ENCODE results near the gene GOLT1A. TPM values are rescaled to one million over a fixed set of nuclear protein-coding genes. Genes with fewer than 3 reads are reported as not detected.

Gene GOLT1A
- total RNA-seq, 4 donors from 2014 or later = 0.91 to 1.5 TPM; not detected in 2

DNA sequence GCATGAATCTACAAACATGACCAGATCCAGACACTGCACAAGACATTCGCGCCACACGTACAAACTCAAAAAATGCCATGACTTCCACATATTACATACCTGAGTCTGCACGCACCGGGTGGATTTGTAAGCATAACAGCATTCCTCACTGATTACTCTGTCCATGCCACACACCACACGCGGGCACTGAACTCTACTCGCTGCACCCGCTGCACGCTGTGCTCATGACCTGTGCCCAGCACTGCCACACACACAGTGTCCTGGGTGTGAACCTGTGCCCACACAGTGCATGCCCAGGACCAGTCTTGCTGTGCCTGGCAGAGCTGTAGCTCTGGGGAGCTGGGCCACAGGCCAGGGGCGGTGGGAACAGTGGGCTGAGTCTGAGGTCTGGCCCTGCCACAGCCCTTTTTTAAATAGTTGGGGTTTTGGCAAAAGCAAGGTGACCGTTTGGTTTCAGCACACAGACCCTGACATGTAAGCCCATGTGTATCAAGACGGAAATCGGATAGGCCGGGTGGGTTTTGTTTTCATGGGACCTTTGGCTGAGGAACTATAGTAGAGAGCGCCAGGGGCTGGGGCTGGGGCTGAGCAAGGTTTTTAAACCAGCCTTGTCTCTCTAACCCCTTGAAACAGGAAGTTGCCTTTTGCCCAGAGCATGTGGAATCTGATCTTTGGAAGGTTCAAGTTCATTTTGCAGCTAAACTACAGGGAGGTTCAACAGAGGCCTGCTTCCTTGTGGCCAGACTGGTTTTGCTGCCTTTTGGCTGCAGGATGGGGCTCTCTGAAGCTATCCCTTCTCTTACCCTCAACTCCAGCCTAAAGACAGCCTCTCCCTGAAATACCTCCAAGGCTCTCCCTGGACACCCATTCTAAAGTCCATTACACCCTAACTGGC is 12.3 kb upstream of the GOLT1A start:
- peak in 1 of 2 donors; percentile 82 for DNase-seq (ENCODE audit: low spot score in 2 of 2)
- intact Hi-C loops (cut with DNase I; ENCODE audit: low total_unique reads) = no loop called here
- no peak overlapping the region for H3K4me3 ChIP-seq (ENCODE audit: low read depth, poor library complexity, severe bottlenecking)
- TF ChIP-seq, protein P1, sequence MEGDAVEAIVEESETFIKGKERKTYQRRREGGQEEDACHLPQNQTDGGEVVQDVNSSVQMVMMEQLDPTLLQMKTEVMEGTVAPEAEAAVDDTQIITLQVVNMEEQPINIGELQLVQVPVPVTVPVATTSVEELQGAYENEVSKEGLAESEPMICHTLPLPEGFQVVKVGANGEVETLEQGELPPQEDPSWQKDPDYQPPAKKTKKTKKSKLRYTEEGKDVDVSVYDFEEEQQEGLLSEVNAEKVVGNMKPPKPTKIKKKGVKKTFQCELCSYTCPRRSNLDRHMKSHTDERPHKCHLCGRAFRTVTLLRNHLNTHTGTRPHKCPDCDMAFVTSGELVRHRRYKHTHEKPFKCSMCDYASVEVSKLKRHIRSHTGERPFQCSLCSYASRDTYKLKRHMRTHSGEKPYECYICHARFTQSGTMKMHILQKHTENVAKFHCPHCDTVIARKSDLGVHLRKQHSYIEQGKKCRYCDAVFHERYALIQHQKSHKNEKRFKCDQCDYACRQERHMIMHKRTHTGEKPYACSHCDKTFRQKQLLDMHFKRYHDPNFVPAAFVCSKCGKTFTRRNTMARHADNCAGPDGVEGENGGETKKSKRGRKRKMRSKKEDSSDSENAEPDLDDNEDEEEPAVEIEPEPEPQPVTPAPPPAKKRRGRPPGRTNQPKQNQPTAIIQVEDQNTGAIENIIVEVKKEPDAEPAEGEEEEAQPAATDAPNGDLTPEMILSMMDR (IDR thresholded peaks at IDR 0.05) = no peak
- TF ChIP-seq POLR2A (IDR thresholded peaks at IDR 0.05) = no peak
- 62 to 78% methylated on average over 16 of the region's 16 CpGs for WGBS, 2 donors

DNA sequence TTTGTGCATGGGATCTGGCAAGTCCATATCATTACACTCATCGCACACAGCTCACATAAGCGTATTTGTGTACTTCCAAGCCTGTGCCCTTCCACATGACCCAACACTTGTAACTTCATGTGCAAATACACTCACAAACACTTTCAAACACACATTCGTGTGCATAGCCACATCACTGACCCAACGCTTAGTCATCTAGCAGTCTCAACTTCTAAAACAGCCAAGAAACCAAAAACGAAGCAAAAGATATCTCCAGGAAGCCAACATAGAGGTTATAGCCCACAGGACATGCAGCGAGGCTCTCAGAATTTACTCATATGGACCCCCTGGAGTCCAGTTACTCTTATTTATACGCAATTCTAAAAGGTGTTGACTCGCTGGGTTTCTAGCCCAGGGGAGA is 10.9 kb upstream of the GOLT1A start:
- intact Hi-C loops (cut with DNase I; ENCODE audit: low total_unique reads) = no loop called here
- WGBS, 2 donors = 87 to 91% methylated on average over 8 of the region's 8 CpGs
- no peak overlapping the region for H3K4me3 ChIP-seq (ENCODE audit: low read depth, poor library complexity, severe bottlenecking)
- TF ChIP-seq, protein P1 (IDR thresholded peaks at IDR 0.05) = no peak
- no peak for TF ChIP-seq POLR2A (IDR thresholded peaks at IDR 0.05)
- DNase-seq (ENCODE audit: low spot score in 2 of 2) = peak in 1 of 2 donors; percentile 34

DNA sequence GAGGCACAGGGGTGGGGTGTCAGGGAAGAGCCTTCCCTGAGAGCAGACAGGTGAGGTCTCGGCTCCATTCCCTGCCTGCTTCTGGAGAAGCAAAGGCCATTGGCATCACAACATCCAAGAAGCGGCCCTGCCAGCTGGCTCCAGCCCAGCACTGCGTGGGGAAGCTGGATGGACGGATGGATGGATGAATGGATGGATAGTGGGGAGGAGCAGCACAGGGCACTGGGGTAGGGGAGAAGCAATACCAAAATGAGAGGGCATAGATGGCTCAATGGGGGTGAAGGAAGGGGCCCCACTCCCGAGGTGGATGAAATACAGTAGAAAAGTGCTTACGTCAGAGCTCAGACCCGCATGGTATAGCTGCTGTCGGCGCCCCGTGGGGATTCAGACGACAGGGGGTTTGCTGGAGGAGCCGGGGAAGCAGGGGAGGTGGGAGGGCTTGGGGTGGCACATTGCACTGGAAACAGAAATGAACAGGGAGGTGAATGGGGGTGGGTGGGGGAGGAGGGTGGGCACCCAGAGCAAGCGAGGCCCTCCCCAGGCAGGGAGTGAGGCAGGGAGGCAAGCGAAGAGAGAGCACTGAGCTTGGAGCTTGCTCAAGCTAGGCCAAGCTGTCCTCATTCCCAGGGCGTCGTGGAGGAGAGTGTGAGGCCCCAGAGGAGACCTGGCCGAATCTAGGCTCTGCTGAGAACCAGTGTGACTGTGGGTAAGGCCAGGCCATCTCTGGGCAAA is 9.5 kb upstream of the GOLT1A start:
- WGBS, 2 donors = 90 to 92% methylated on average over 17 of the region's 17 CpGs
- H3K4me3 ChIP-seq (ENCODE audit: low read depth, poor library complexity, severe bottlenecking) = no peak overlapping the region
- no peak for TF ChIP-seq POLR2A (IDR thresholded peaks at IDR 0.05)
- TF ChIP-seq, protein P1 (IDR thresholded peaks at IDR 0.05) = no peak
- intact Hi-C loops (cut with DNase I; ENCODE audit: low total_unique reads) = no loop called here
- DNase-seq (ENCODE audit: low spot score in 2 of 2) = peak in 1 of 2 donors; percentile 75

DNA sequence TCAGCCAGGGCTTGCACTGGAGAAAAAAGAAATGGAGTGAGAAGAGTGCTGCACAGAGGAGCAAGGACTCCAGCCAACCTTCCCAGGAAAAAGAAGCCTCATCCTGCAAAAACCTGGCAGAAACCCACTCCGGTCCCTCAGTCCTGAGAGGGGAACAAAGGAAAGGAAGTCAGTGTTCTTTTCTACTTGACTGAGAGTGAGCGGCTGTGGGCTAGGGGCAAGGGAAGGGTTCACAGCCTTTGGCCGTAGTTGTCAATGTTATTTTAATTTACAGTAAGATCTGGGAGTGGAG is 8.9 kb upstream of the GOLT1A start:
- intact Hi-C loops (cut with DNase I; ENCODE audit: low total_unique reads) = no loop called here
- WGBS, 2 donors = 80 to 85% methylated on average over 3 of the region's 3 CpGs
- no peak for TF ChIP-seq POLR2A (IDR thresholded peaks at IDR 0.05)
- TF ChIP-seq, protein P1 (IDR thresholded peaks at IDR 0.05) = no peak
- DNase-seq (ENCODE audit: low spot score in 2 of 2) = no peak
- no peak overlapping the region for H3K4me3 ChIP-seq (ENCODE audit: low read depth, poor library complexity, severe bottlenecking)

DNA sequence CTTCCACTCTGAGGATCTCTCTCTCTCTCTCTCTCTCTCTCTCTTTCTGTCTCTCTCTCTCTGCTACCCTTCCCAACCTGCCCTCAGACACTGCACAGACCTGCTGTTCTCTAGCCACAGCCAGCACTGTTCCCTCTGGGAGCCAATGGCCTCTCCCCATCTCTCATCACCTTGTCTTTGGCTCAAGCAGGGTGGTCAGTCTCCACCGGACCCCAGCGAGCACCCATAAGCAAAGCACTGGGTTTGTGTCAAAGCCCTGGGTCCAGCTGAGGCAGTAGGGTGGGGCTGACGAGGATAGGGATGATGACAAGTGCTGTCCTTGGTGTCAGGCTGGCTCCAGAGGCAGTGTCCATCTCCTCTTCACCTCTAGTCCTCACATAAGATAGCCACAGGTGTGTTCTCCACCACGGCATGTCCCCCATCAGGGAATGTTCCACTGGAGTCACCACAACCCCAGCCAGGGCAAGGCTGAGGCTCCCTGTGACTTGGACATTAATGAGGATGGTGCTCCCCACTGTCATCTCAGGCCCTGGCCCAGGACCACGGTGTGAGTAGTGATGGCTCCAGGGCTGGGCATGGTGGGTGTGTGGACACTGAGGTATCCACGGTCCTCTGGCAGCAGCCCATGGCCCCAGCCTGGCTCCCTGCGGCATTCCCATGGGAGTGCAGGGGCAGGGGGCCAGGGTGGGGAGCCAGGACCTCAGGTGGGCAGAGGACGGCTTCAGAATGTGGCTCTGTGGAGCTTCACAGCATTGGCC is 8.4 kb upstream of the GOLT1A start:
- WGBS, 2 donors = 86 to 93% methylated on average over 8 of the region's 8 CpGs
- DNase-seq (ENCODE audit: low spot score in 2 of 2) = peak in 1 of 2 donors; percentile 79
- TF ChIP-seq, protein P1 (IDR thresholded peaks at IDR 0.05) = no peak
- TF ChIP-seq POLR2A (IDR thresholded peaks at IDR 0.05) = no peak
- no peak overlapping the region for H3K4me3 ChIP-seq (ENCODE audit: low read depth, poor library complexity, severe bottlenecking)
- intact Hi-C loops (cut with DNase I; ENCODE audit: low total_unique reads) = no loop called here

Measured in lower leg skin (tissue), 4 donors.